Renal pelvis (tissue), 3 donors: Measurements from ENCODE around the gene OOEP. TPM values are rescaled to one million over a fixed set of nuclear protein-coding genes. Genes with fewer than 3 reads are reported as not detected.

Experiments used
- polyA plus RNA-seq, 3 donors: library from polyadenylated mRNA; unstranded; fragments of 120-200 nt; gene quantifications; one replicate each; pipeline ENCODE4 v1.2.1, GENCODE V29; 2013; ENCODE audit not compliant: insufficient read length in 3 of 3

Gene OOEP
- polyA plus RNA-seq, 3 donors = 0.16 to 0.79 TPM; not detected in 1

Other genes starting within 250 kb of the OOEP start
- under 1 TPM in 2 of 3 donors, not detected in 1; 0.27 to 0.79 TPM for gene KHDC1L, start 144.4 kb downstream of the OOEP start, polyA plus RNA-seq
- gene KHDC1, start 106.7 kb downstream of the OOEP start, polyA plus RNA-seq = 10 to 100 TPM in 2 of 3 donors, 1 to 10 TPM in 1; 8.5 to 11.0 (median 10.8) TPM
- not detected for gene DPPA5, start 15.6 kb downstream of the OOEP start, polyA plus RNA-seq
- gene KHDC3L, start 7.2 kb downstream of the OOEP start, polyA plus RNA-seq = under 1 TPM in 1 of 3 donors, not detected in 2; 0.09 TPM
- under 1 TPM; 0.21 to 0.92 (median 0.67) TPM for gene DDX43, start 24.9 kb upstream of the OOEP start, polyA plus RNA-seq
- gene CGAS, start 82.4 kb upstream of the OOEP start, polyA plus RNA-seq = 1 to 10 TPM; 2.5 to 3.8 (median 3.1) TPM
- 10 to 100 TPM; 26.1 to 33.2 (median 31.1) TPM for gene MTO1, start 91.8 kb upstream of the OOEP start, polyA plus RNA-seq
- gene EEF1A1, start 151.1 kb upstream of the OOEP start, polyA plus RNA-seq = over 10,000 TPM; 18,033 to 19,623 (median 18,240) TPM